Thyroid gland (tissue), 4 donors: Measurements from ENCODE around the gene BLID. TPM values are rescaled to one million over a fixed set of nuclear protein-coding genes. Genes with fewer than 3 reads are reported as not detected.

Experiments
- DNase-seq, 2 donors: peaks; one replicate each; pipeline ENCODE4 v3.0.0-alpha.2; 2019
- H3K27ac ChIP-seq, 3 donors: fragments of 200-600 bp; sonication (generic); 1 replicate in 2 of 3; 2 replicates in 1 of 3; pipeline ENCODE4 v1.5.1; 2016 to 2019; ENCODE audit warnings: mild to moderate bottlenecking in 1 of 3, moderate library complexity in 1 of 3
- H3K27me3 ChIP-seq: fragments of 200-600 bp; sonication (generic); one replicate; pipeline ENCODE4 v1.5.1; 2019
- H3K36me3 ChIP-seq, 2 donors: fragments of 200-600 bp; sonication (generic); one replicate each; pipeline ENCODE4 v1.5.1; 2016 to 2019
- H3K4me1 ChIP-seq, 2 donors: fragments of 200-600 bp; sonication (generic); one replicate each; pipeline ENCODE4 v1.5.1; 2017 to 2019
- H3K4me3 ChIP-seq, 3 donors: fragments of 200-600 bp; sonication (generic); replicated peaks in 1 of 3; 1 replicate in 2 of 3; 2 replicates in 1 of 3; pipeline ENCODE4 v1.5.1; 2016; ENCODE audit warnings: mild to moderate bottlenecking in 1 of 3
- H3K9me3 ChIP-seq: fragments of 200-600 bp; sonication (generic); one replicate; pipeline ENCODE4 v1.5.1; 2017
- CTCF ChIP-seq, 6 experiments: fragments of 200-600 bp in 3 of 6; fragments of 450-650 bp in 3 of 6; sonication (generic) in 3 of 6; IDR thresholded peaks; one replicate each; pipeline ENCODE4 v1.5.1; 2016 to 2019; ENCODE audit warnings: antibody characterized with exemption in 6 of 6, mild to moderate bottlenecking in 2 of 6, inconsistent platforms in 1 of 6, moderate library complexity in 1 of 6
- POLR2A ChIP-seq, 2 donors: fragments of 450-650 bp; IDR thresholded peaks; one replicate each; pipeline ENCODE4 v1.6.1; 2017; ENCODE audit warnings: antibody characterized with exemption in 2 of 2, mild to moderate bottlenecking in 2 of 2, moderate library complexity in 1 of 2
- WGBS, 2 donors: methylation state at CpG; one replicate each; pipeline ENCODE4 v1.1.5; 2017; 5-methylcytosine and 5-hydroxymethylcytosine counted together
- intact Hi-C: fragments of 100-400 bp; cut with DNase I; formaldehyde crosslinking; loops from one replicate; pipeline ENCODE4 v1.15.1; 2023
- microRNA counts, 2 donors: library from miRNA; unstranded; fragments of <30 nt; microRNA quantifications; one replicate each; lab custom pipeline; 2016 to 2017
- microRNA-seq: library from miRNA; unstranded; fragments of <30 nt; microRNA quantifications from one replicate; pipeline ENCODE4, GENCODE V29; 2016
- small RNA-seq: library from RNA; depleted of rRNA; stranded (forward); fragments of <200 nt; gene quantifications from one replicate; pipeline ENCODE3, GENCODE V24; 2016
- total RNA-seq, 4 donors: library from RNA; depleted of rRNA; stranded (reverse); fragments of >200 nt; gene quantifications; one replicate each; pipeline ENCODE4 v1.2.3, GENCODE V29; 2016

BLID gene
- total RNA-seq, 4 donors from 2014 or later, result 4.8 to 11.5 (median 7.4) TPM

GRCh38 chr11:122068837-122069236 is 47.2 kb downstream of the BLID start:
- whole genome bisulfite sequencing, 2 donors, result 85 to 88% methylated on average over 3 of the region's 3 CpGs
- DNase-seq, result no peak
- H3K4me3 ChIP-seq, result no peak overlapping the region
- no peak overlapping the region for H3K27ac ChIP-seq
- H3K36me3 ChIP-seq, result no peaks in the 10 kb centered on the region
- peaks cover 6 to 7% of the 10 kb centered on the region in 2 donors for H3K4me1 ChIP-seq
- H3K9me3 ChIP-seq, result no peaks in the 10 kb centered on the region
- TF ChIP-seq CTCF (IDR thresholded peaks at IDR 0.05), result no peak
- TF ChIP-seq POLR2A (IDR thresholded peaks at IDR 0.05), result no peak
- intact Hi-C loops, result no loop called here
- H3K27me3 ChIP-seq, result no peaks in the 10 kb centered on the region

- TF ChIP-seq CTCF (IDR thresholded peaks at IDR 0.05), result no peak
- no peaks in the 10 kb centered on the region for H3K36me3 ChIP-seq
- no peaks in the 10 kb centered on the region for H3K27me3 ChIP-seq
- H3K4me1 ChIP-seq, result peaks cover 6 to 7% of the 10 kb centered on the region in 2 donors
- intact Hi-C loops, result no loop called here
- 55 to 58% methylated on average over 5 of the region's 5 CpGs for WGBS, 2 donors
- H3K27ac ChIP-seq, result no peak overlapping the region
- no peak overlapping the region for H3K4me3 ChIP-seq
- no peak for DNase-seq
- H3K9me3 ChIP-seq, result no peaks in the 10 kb centered on the region
Measured at GRCh38 chr11:122068141-122068540, 47.9 kb downstream of the BLID start.

MicroRNA genes within 50 kb of the gene (microRNA counts, 767-probe panel; counts per million panel counts)
- microRNA hsa-let-7a-5p (lab: Ali Mortazavi, UCI), result 5,282 to 9,790 counts per million in 2 donors
- 4,176 to 7,531 counts per million in 2 donors for microRNA hsa-miR-100-5p (lab: Ali Mortazavi, UCI)
- 5,412 to 9,938 counts per million in 2 donors for microRNA hsa-miR-125b-5p (lab: Ali Mortazavi, UCI)

Small RNAs within 50 kb of the gene (microRNA-seq; reads per million reads assigned to microRNA genes)
- 20,401 reads per million, percentile 96 among the genes with 10 or more reads in this experiment for gene MIR100
- gene MIR125B1, result 568 reads per million, percentile 70 among the genes with 10 or more reads in this experiment
- 1,596 reads per million, percentile 86 among the genes with 10 or more reads in this experiment for gene MIRLET7A2

Small RNAs within 50 kb of the gene (small RNA-seq; reads per million reads assigned to genes)
- gene MIR100 (183 reads per million, percentile 97 among the genes with 10 or more reads in this experiment), gene MIR125B1 (36.3 reads per million, percentile 95 among the genes with 10 or more reads in this experiment), gene MIRLET7A2 (5.6 reads per million, percentile 87 among the genes with 10 or more reads in this experiment)
